Measurements from ENCODE around the gene DYNLT1. TPM values are rescaled to one million over a fixed set of nuclear protein-coding genes. Genes with fewer than 3 reads are reported as not detected.

DYNLT1 gene
- total RNA-seq, 4 donors from 2014 or later = 36.6 to 80.0 (median 49.1) TPM

- Histone ChIP-seq H3K36me3 (peaks cover 6 to 81% (median 12%) of the 10 kb centered on the region in 3 donors), H3K27me3 (no peaks in the 10 kb centered on the region), H3K4me3 (no peak overlapping the region), H3K27ac (no peak overlapping the region), H3K9me3 (peaks cover 0 to 3% (median 0%) of the 10 kb centered on the region in 4 donors), H3K4me1 (no peaks in the 10 kb centered on the region)
- no peak for DNase-seq (ENCODE audit: low spot score in 2 of 2)
- TF ChIP-seq CTCF (IDR thresholded peaks at IDR 0.05) = no peak
- WGBS, 2 donors = 96 to 98% methylated on average over 8 of the region's 8 CpGs
Observed at GRCh38 chr6:158586652-158587051, 57.9 kb downstream of the DYNLT1 start.

Small RNAs within 50 kb of the gene (small RNA-seq; reads per million reads assigned to genes)
- not detected for gene MIR7161

Other genes with a start within 250 kb of the DYNLT1 start
- 10 to 100 TPM; 14.1 to 19.0 (median 17.8) TPM for gene TMEM181, start 84.7 kb downstream of the DYNLT1 start, total RNA-seq
- gene SYTL3, start 5.3 kb upstream of the DYNLT1 start, total RNA-seq = 1 to 10 TPM; 1.3 to 6.7 (median 3.6) TPM
- 100 to 1,000 TPM in 3 of 4 donors, 10 to 100 TPM in 1; 83.7 to 168 (median 144) TPM for gene EZR, start 174.6 kb upstream of the DYNLT1 start, total RNA-seq